AG09309 (cell line): ENCODE results near the gene MME.

Experiments
- DNase-seq: peaks from one replicate; pipeline ENCODE4 v3.0.0-alpha.2; 2010; ENCODE audit warnings: low read depth
- H3K4me3 ChIP-seq: 2 replicates; pipeline ENCODE4 v1.5.1; 2011; ENCODE audit warnings: mild to moderate bottlenecking, low read depth, low read length, moderate library complexity; ENCODE audit not compliant: control insufficient read depth
- TF ChIP-seq, protein P1 (sequence below): IDR thresholded peaks from 2 replicates; pipeline ENCODE4 v1.5.1; 2011; ENCODE audit warnings: mild to moderate bottlenecking, low read depth, low read length, inconsistent platforms; ENCODE audit not compliant: insufficient read depth, control insufficient read depth; ENCODE audit errors: missing control alignments

The MME gene

DNA sequence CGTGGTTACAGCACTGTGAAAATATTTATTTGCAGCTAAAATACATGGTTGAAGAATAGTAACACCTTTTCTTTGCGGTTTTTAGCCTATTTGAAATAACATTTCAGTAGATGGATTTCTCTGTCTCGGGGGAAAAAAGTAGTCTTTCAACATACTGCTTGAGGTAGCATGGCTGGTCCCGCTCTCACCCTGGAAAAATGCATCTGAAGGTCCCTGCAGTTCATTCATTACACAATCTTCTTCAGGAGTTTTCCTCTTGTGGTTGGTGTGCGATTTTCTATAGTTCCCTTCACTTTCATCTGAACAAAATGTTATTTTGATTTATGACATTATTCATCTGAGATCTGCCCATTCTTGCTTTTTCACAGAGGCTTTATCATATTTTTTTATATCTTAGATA is 137.5 kb downstream of the MME start:
- TF ChIP-seq, protein P1, sequence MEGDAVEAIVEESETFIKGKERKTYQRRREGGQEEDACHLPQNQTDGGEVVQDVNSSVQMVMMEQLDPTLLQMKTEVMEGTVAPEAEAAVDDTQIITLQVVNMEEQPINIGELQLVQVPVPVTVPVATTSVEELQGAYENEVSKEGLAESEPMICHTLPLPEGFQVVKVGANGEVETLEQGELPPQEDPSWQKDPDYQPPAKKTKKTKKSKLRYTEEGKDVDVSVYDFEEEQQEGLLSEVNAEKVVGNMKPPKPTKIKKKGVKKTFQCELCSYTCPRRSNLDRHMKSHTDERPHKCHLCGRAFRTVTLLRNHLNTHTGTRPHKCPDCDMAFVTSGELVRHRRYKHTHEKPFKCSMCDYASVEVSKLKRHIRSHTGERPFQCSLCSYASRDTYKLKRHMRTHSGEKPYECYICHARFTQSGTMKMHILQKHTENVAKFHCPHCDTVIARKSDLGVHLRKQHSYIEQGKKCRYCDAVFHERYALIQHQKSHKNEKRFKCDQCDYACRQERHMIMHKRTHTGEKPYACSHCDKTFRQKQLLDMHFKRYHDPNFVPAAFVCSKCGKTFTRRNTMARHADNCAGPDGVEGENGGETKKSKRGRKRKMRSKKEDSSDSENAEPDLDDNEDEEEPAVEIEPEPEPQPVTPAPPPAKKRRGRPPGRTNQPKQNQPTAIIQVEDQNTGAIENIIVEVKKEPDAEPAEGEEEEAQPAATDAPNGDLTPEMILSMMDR: no peak
- DNase-seq: peak; percentile 50

DNA sequence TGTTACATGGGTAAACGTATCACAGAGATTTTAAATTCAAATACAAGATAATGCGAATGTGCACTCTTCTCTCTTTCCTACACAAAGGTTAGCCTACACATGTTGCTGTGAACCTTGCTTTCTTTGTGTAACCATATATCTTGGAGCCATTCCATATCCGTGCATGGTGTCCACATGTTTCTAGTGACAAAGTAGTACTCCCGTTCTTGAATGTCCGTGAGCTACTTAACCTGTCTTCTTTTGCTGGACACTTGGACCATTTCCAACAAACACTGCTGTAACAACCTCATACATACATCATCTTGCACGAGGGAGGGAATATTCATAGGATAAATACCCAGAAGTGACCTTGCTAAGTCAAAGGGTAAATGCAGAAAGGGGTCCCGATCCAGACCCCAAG is 138.3 kb downstream of the MME start:
- no peak overlapping the region for H3K4me3 ChIP-seq
- TF ChIP-seq, protein P1: no peak
- DNase-seq: no peak

More for the DNA sequence above, 137.5 kb downstream of the MME start:
- no peak overlapping the region for H3K4me3 ChIP-seq

DNA sequence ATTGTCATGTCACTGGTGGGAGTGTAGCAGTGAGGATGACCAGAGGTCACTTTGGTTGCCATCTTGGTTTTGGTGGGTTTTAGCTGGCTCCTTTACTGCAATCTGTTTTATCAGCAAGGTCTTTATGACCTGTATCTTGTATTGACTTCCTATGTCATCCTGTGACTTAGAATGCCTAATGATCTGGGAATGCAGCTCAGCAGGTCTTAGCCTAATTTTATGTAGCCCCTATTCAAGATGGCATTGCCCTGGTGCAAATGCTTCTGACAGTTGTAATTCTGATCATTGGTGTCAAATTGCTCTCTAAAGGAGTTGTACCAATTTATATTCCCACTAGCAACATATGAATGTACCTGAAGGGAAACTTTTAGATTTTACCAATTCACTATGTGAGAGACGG is 139.0 kb downstream of the MME start:
- TF ChIP-seq, protein P1: no peak
- H3K4me3 ChIP-seq: no peak overlapping the region
- DNase-seq: no peak

DNA sequence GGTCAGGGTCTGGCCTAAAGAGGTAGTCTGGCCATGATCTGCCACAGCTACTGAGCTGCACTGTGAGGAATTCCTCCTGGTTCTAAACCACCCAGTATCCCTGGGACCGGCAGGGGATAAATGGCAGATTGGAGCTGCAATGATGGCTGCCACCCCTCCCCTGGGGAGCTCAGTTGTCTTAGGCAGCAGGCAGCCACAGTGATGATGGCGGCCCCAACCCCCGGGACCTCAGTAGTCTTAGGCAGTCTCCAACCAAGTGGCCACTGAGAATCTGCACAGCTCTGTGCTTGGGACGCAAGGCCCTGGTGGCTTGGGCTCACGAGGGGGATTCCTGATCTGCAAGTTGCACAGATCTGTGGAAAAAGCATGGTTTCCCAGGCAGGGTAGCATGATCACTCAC is 145.3 kb downstream of the MME start:
- TF ChIP-seq, protein P1: no peak
- H3K4me3 ChIP-seq: no peak overlapping the region
- DNase-seq: no peak

DNA sequence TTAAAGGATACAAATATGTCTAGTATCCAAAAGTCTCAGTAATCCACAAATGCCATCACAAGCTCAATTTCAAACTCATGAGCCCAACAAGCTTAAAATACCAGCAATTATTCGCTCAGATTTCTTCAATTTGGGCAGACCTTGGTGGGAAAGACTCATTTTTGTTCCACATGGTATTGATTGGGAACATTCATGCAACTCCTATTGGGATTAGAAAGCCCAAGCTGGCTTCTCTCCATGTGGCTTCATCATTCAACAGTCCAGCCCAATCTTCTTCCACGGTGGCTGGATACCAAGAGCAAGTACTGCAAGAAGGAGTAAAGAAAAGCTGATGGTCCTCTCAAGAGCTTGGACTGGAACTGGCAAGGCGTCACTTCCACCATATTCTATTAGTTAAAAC is 147.0 kb downstream of the MME start:
- DNase-seq: no peak
- no peak overlapping the region for H3K4me3 ChIP-seq
- TF ChIP-seq, protein P1: no peak

DNA sequence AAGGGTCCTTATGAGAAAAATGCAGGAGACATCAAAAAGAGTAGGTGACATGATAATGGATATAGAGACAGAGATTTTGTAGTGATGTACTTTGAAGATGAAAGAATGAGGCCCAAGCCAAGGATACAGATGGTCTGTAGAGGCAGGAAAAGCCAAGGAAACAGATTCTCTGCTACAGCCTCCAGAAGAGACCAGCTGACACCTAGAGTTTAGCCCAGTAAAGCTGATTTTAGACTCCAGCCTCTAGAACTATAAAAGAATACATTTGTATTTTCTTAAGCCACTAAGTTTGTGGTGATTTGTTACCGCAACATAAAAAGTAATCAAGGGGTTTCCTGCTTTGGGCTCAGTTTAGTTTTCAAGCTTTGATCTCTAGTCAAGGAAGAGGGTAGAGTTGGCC is 148.6 kb downstream of the MME start:
- DNase-seq: no peak
- TF ChIP-seq, protein P1: no peak
- no peak overlapping the region for H3K4me3 ChIP-seq

DNA sequence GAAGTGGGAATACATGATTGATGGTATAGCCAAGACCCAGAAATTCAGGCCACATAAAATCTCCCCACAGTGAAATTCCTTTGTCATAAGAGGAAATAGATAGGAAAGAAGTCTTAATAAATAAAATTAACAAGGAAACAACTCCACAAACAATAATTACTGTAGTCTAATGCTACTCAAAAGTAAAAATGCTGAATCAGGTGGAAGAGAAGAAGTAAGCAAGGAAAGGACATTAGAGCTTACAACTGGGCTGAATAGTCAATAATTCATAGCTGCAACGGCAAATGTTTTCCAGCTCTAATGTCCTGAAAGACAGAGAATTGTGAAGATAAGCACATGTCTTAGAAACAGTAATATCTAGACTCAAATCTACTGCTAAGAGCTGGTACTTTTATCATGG is 149.0 kb downstream of the MME start:
- TF ChIP-seq, protein P1: no peak
- no peak overlapping the region for H3K4me3 ChIP-seq
- DNase-seq: no peak
